SIG-M5 treated with dmso at 0.1 percent for 504 hours (cell line): Measurements from ENCODE around the gene SCUBE1.

Experiments used
- DNase-seq: peaks from one replicate; lab custom pipeline; 2025; ENCODE audit not compliant: unreplicated experiment; lab: John Stamatoyannopoulos, UW

The SCUBE1 gene

GRCh38 chr22:43163241-43163795, 179.9 kb downstream of the SCUBE1 start:
- no peak for DNase-seq

GRCh38 chr22:43162412-43163150, 180.6 kb downstream of the SCUBE1 start:
- DNase-seq = no peak

GRCh38 chr22:43160497-43161126, 182.6 kb downstream of the SCUBE1 start:
- DNase-seq = no peak

- DNase-seq = no peak
Measured at GRCh38 chr22:43159484-43160178, 183.5 kb downstream of the SCUBE1 start.

- DNase-seq = no peak
Measured at GRCh38 chr22:43158778-43159483, 184.2 kb downstream of the SCUBE1 start.

- no peak for DNase-seq
Measured at GRCh38 chr22:43157874-43158546, 185.2 kb downstream of the SCUBE1 start.

- DNase-seq = no peak
Measured at GRCh38 chr22:43156413-43156812, 186.8 kb downstream of the SCUBE1 start.

- no peak for DNase-seq
Measured at GRCh38 chr22:43155789-43156188, 187.4 kb downstream of the SCUBE1 start.

GRCh38 chr22:43154887-43155536, 188.2 kb downstream of the SCUBE1 start:
- no peak for DNase-seq

- DNase-seq = no peak
Measured at GRCh38 chr22:43153899-43154298, 189.3 kb downstream of the SCUBE1 start.

GRCh38 chr22:43152357-43153071, 190.7 kb downstream of the SCUBE1 start:
- no peak for DNase-seq

GRCh38 chr22:43152003-43152356, 191.2 kb downstream of the SCUBE1 start:
- DNase-seq = no peak

- DNase-seq = no peak
Measured at GRCh38 chr22:43151251-43152002, 191.7 kb downstream of the SCUBE1 start, which contains the start of gene TSPO. TSS of gene TSPO (plus strand) at chr22:43151559. CDS start at chr22:43159239, 7,680 bp downstream.

- no peak for DNase-seq
Measured at GRCh38 chr22:43150731-43151206, 192.4 kb downstream of the SCUBE1 start.

GRCh38 chr22:43148581-43148980, 194.6 kb downstream of the SCUBE1 start:
- DNase-seq = no peak

- DNase-seq = peak; percentile 84
Measured at GRCh38 chr22:43147821-43148220, 195.4 kb downstream of the SCUBE1 start.
